Measurements from ENCODE around the gene C4orf17.
"Not testable (repeated sequence)": the region's sequence is repeated elsewhere in the genome, so short reads cannot be mapped to it uniquely, and the experiment has no call there.

C4orf17 gene

GRCh38 chr4:99486648-99487047, 24.2 kb upstream of the C4orf17 start:
- not testable (repeated sequence) for H3K27me3 ChIP-seq (ENCODE audit: control insufficient read depth, insufficient read depth, low read length); H3K27ac ChIP-seq (ENCODE audit: low read length); H3K9me3 ChIP-seq (ENCODE audit: control insufficient read depth, insufficient read depth, low read length); H3K4me3 ChIP-seq (ENCODE audit: low read length); H3K4me1 ChIP-seq (ENCODE audit: control insufficient read depth, insufficient read depth, low read length); H3K36me3 ChIP-seq (ENCODE audit: control insufficient read depth, insufficient read depth, low read length); DNase-seq (ENCODE audit: low read depth, low spot score)
- no CpG with 5 or more reads among the region's 3 CpGs for WGBS (ENCODE audit: insufficient coverage, insufficient read length)

- no peak overlapping the region for H3K4me3 ChIP-seq (ENCODE audit: low read length)
- DNase-seq (ENCODE audit: low read depth, low spot score) = no peak
- H3K9me3 ChIP-seq (ENCODE audit: control insufficient read depth, insufficient read depth, low read length) = no peaks in the 10 kb centered on the region; the same call in 1 of the 2 replicates
- no peaks in the 10 kb centered on the region for H3K4me1 ChIP-seq (ENCODE audit: control insufficient read depth, insufficient read depth, low read length)
- no peaks in the 10 kb centered on the region for H3K27me3 ChIP-seq (ENCODE audit: control insufficient read depth, insufficient read depth, low read length)
- WGBS (ENCODE audit: insufficient coverage, insufficient read length) = no CpG with 5 or more reads among the region's 4 CpGs
- no peak overlapping the region for H3K27ac ChIP-seq (ENCODE audit: low read length)
- no peaks in the 10 kb centered on the region for H3K36me3 ChIP-seq (ENCODE audit: control insufficient read depth, insufficient read depth, low read length)
These were observed 20.5 kb upstream of the C4orf17 start for GRCh38 chr4:99490286-99490685.

GRCh38 chr4:99504804-99505502, 5.9 kb upstream of the C4orf17 start:
- DNase-seq (ENCODE audit: low read depth, low spot score) = no peak
- Histone ChIP-seq H3K27ac (ENCODE audit: low read length) (no peak overlapping the region), H3K9me3 (ENCODE audit: control insufficient read depth, insufficient read depth, low read length) (no peaks in the 10 kb centered on the region; the same call in 1 of the 2 replicates), H3K4me1 (ENCODE audit: control insufficient read depth, insufficient read depth, low read length) (no peaks in the 10 kb centered on the region), H3K27me3 (ENCODE audit: control insufficient read depth, insufficient read depth, low read length) (no peaks in the 10 kb centered on the region), H3K4me3 (ENCODE audit: low read length) (no peak overlapping the region), H3K36me3 (ENCODE audit: control insufficient read depth, insufficient read depth, low read length) (no peaks in the 10 kb centered on the region)
- no CpG with 5 or more reads among the region's 3 CpGs for WGBS (ENCODE audit: insufficient coverage, insufficient read length)

- DNase-seq (ENCODE audit: low read depth, low spot score) = no peak
- H3K9me3 ChIP-seq (ENCODE audit: control insufficient read depth, insufficient read depth, low read length) = no peaks in the 10 kb centered on the region; the same call in 1 of the 2 replicates
- no peaks in the 10 kb centered on the region for H3K27me3 ChIP-seq (ENCODE audit: control insufficient read depth, insufficient read depth, low read length)
- no peak overlapping the region for H3K27ac ChIP-seq (ENCODE audit: low read length)
- no peaks in the 10 kb centered on the region for H3K4me1 ChIP-seq (ENCODE audit: control insufficient read depth, insufficient read depth, low read length)
- WGBS (ENCODE audit: insufficient coverage, insufficient read length) = no CpG with 5 or more reads among the region's 2 CpGs
- no peak overlapping the region for H3K4me3 ChIP-seq (ENCODE audit: low read length)
- H3K36me3 ChIP-seq (ENCODE audit: control insufficient read depth, insufficient read depth, low read length) = no peaks in the 10 kb centered on the region
These were observed 4.0 kb upstream of the C4orf17 start for GRCh38 chr4:99506781-99507180.

GRCh38 chr4:99507349-99507748, 3.5 kb upstream of the C4orf17 start:
- Histone ChIP-seq H3K4me1 (ENCODE audit: control insufficient read depth, insufficient read depth, low read length) (no peaks in the 10 kb centered on the region), H3K27ac (ENCODE audit: low read length) (no peak overlapping the region), H3K9me3 (ENCODE audit: control insufficient read depth, insufficient read depth, low read length) (no peaks in the 10 kb centered on the region; the same call in 1 of the 2 replicates), H3K36me3 (ENCODE audit: control insufficient read depth, insufficient read depth, low read length) (no peaks in the 10 kb centered on the region), H3K27me3 (ENCODE audit: control insufficient read depth, insufficient read depth, low read length) (no peaks in the 10 kb centered on the region), H3K4me3 (ENCODE audit: low read length) (no peak overlapping the region)
- WGBS (ENCODE audit: insufficient coverage, insufficient read length) = no CpG with 5 or more reads among the region's 1 CpG
- DNase-seq (ENCODE audit: low read depth, low spot score) = no peak

GRCh38 chr4:99507762-99508161, 3.1 kb upstream of the C4orf17 start:
- no peak for DNase-seq (ENCODE audit: low read depth, low spot score)
- Histone ChIP-seq H3K4me1 (ENCODE audit: control insufficient read depth, insufficient read depth, low read length) (no peaks in the 10 kb centered on the region), H3K36me3 (ENCODE audit: control insufficient read depth, insufficient read depth, low read length) (no peaks in the 10 kb centered on the region), H3K9me3 (ENCODE audit: control insufficient read depth, insufficient read depth, low read length) (no peaks in the 10 kb centered on the region; the same call in 1 of the 2 replicates), H3K27ac (ENCODE audit: low read length) (no peak overlapping the region), H3K27me3 (ENCODE audit: control insufficient read depth, insufficient read depth, low read length) (no peaks in the 10 kb centered on the region), H3K4me3 (ENCODE audit: low read length) (no peak overlapping the region)

GRCh38 chr4:99518601-99519295, 7.9 kb downstream of the C4orf17 start:
- H3K27me3 ChIP-seq (ENCODE audit: control insufficient read depth, insufficient read depth, low read length) = no peaks in the 10 kb centered on the region
- no peaks in the 10 kb centered on the region for H3K9me3 ChIP-seq (ENCODE audit: control insufficient read depth, insufficient read depth, low read length)
- H3K4me1 ChIP-seq (ENCODE audit: control insufficient read depth, insufficient read depth, low read length) = no peaks in the 10 kb centered on the region
- no peak overlapping the region for H3K4me3 ChIP-seq (ENCODE audit: low read length)
- H3K27ac ChIP-seq (ENCODE audit: low read length) = no peak overlapping the region
- no peak for DNase-seq (ENCODE audit: low read depth, low spot score)
- WGBS (ENCODE audit: insufficient coverage, insufficient read length) = no CpG with 5 or more reads among the region's 6 CpGs
- H3K36me3 ChIP-seq (ENCODE audit: control insufficient read depth, insufficient read depth, low read length) = no peaks in the 10 kb centered on the region

- H3K9me3 ChIP-seq (ENCODE audit: control insufficient read depth, insufficient read depth, low read length) = no peaks in the 10 kb centered on the region
- no peaks in the 10 kb centered on the region for H3K36me3 ChIP-seq (ENCODE audit: control insufficient read depth, insufficient read depth, low read length)
These were observed 18.4 kb downstream of the C4orf17 start for GRCh38 chr4:99529228-99529627.

GRCh38 chr4:99529956-99530355, 19.1 kb downstream of the C4orf17 start:
- Histone ChIP-seq H3K9me3 (ENCODE audit: control insufficient read depth, insufficient read depth, low read length) (no peaks in the 10 kb centered on the region), H3K4me1 (ENCODE audit: control insufficient read depth, insufficient read depth, low read length) (no peaks in the 10 kb centered on the region), H3K36me3 (ENCODE audit: control insufficient read depth, insufficient read depth, low read length) (no peaks in the 10 kb centered on the region), H3K27ac (ENCODE audit: low read length) (no peak overlapping the region), H3K27me3 (ENCODE audit: control insufficient read depth, insufficient read depth, low read length) (no peaks in the 10 kb centered on the region), H3K4me3 (ENCODE audit: low read length) (no peak overlapping the region)
- DNase-seq (ENCODE audit: low read depth, low spot score) = no peak
- WGBS (ENCODE audit: insufficient coverage, insufficient read length) = 100% methylated on average over 2 of the region's 3 CpGs

More at GRCh38 chr4:99529228-99529627, 18.4 kb downstream of the C4orf17 start:
- H3K4me1 ChIP-seq (ENCODE audit: control insufficient read depth, insufficient read depth, low read length) = no peaks in the 10 kb centered on the region
- H3K4me3 ChIP-seq (ENCODE audit: low read length) = no peak overlapping the region
- H3K27ac ChIP-seq (ENCODE audit: low read length) = no peak overlapping the region
- no peak for DNase-seq (ENCODE audit: low read depth, low spot score)
- no peaks in the 10 kb centered on the region for H3K27me3 ChIP-seq (ENCODE audit: control insufficient read depth, insufficient read depth, low read length)

GRCh38 chr4:99534699-99535098, 23.9 kb downstream of the C4orf17 start:
- H3K27ac ChIP-seq (ENCODE audit: low read length) = not testable (repeated sequence)

GRCh38 chr4:99536271-99536670, 25.4 kb downstream of the C4orf17 start:
- no peak for DNase-seq (ENCODE audit: low read depth, low spot score)
- no CpG with 5 or more reads among the region's 2 CpGs for WGBS (ENCODE audit: insufficient coverage, insufficient read length)
- Histone ChIP-seq H3K4me1 (ENCODE audit: control insufficient read depth, insufficient read depth, low read length) (no peaks in the 10 kb centered on the region), H3K27ac (ENCODE audit: low read length) (no peak overlapping the region), H3K4me3 (ENCODE audit: low read length) (no peak overlapping the region), H3K36me3 (ENCODE audit: control insufficient read depth, insufficient read depth, low read length) (no peaks in the 10 kb centered on the region), H3K27me3 (ENCODE audit: control insufficient read depth, insufficient read depth, low read length) (no peaks in the 10 kb centered on the region), H3K9me3 (ENCODE audit: control insufficient read depth, insufficient read depth, low read length) (no peaks in the 10 kb centered on the region)

More at GRCh38 chr4:99534699-99535098, 23.9 kb downstream of the C4orf17 start:
- not testable (repeated sequence) for H3K4me1 ChIP-seq (ENCODE audit: control insufficient read depth, insufficient read depth, low read length); H3K36me3 ChIP-seq (ENCODE audit: control insufficient read depth, insufficient read depth, low read length); H3K9me3 ChIP-seq (ENCODE audit: control insufficient read depth, insufficient read depth, low read length); H3K4me3 ChIP-seq (ENCODE audit: low read length); H3K27me3 ChIP-seq (ENCODE audit: control insufficient read depth, insufficient read depth, low read length); DNase-seq (ENCODE audit: low read depth, low spot score)
- WGBS (ENCODE audit: insufficient coverage, insufficient read length) = no CpG with 5 or more reads among the region's 3 CpGs

All from iPS DF 6.9 (cell line).